Smooth muscle cell (in vitro differentiated cells): ENCODE measurements around the gene FUS. TPM values are rescaled to one million over a fixed set of nuclear protein-coding genes. Genes with fewer than 3 reads are reported as not detected.

ENCODE experiments used
- DNase-seq: peaks from one replicate; lab custom pipeline; 2025; ENCODE audit not compliant: unreplicated experiment; lab: John Stamatoyannopoulos, UW
- H2AFZ ChIP-seq: fragments of 200-600 bp; sonication (generic); 2 replicates; pipeline ENCODE4 v1.6.0; 2016; ENCODE audit warnings: antibody characterized with exemption, low read depth, mild to moderate bottlenecking
- H3F3A ChIP-seq: fragments of 200-600 bp; sonication (generic); 2 replicates; pipeline ENCODE4 v1.6.0; 2017; ENCODE audit warnings: antibody characterized with exemption, low read depth
- H3K27ac ChIP-seq: fragments of 200-600 bp; sonication (generic); 2 replicates; pipeline ENCODE4 v1.5.1; 2016; ENCODE audit warnings: low read depth, mild to moderate bottlenecking
- H3K27me3 ChIP-seq: fragments of 200-600 bp; sonication (generic); 2 replicates; pipeline ENCODE4 v1.6.1; 2016; ENCODE audit warnings: low read depth, mild to moderate bottlenecking
- H3K36me3 ChIP-seq: fragments of 200-600 bp; sonication (generic); 2 replicates; pipeline ENCODE4 v1.5.1; 2016; ENCODE audit warnings: low read depth
- H3K4me1 ChIP-seq: fragments of 200-600 bp; sonication (generic); 2 replicates; pipeline ENCODE4 v1.5.1; 2016; ENCODE audit warnings: low read depth
- H3K4me2 ChIP-seq: fragments of 200-600 bp; sonication (generic); 2 replicates; pipeline ENCODE4 v1.6.0; 2016; ENCODE audit warnings: mild to moderate bottlenecking
- H3K4me3 ChIP-seq: fragments of 200-600 bp; sonication (generic); 2 replicates; pipeline ENCODE4 v1.5.1; 2016; ENCODE audit warnings: mild to moderate bottlenecking
- H3K79me2 ChIP-seq: fragments of 200-600 bp; sonication (generic); 2 replicates; pipeline ENCODE4 v1.6.0; 2016; ENCODE audit warnings: low read depth, mild to moderate bottlenecking
- H3K9ac ChIP-seq: fragments of 200-600 bp; sonication (generic); 2 replicates; pipeline ENCODE4 v1.6.0; 2016; ENCODE audit warnings: low read depth
- H3K9me3 ChIP-seq: fragments of 200-600 bp; sonication (generic); replicated peaks from 2 replicates; pipeline ENCODE4 v1.5.1; 2016; ENCODE audit warnings: low read depth
- H4K20me1 ChIP-seq: fragments of 200-600 bp; sonication (generic); 2 replicates; pipeline ENCODE4 v1.6.0; 2016; ENCODE audit warnings: low read depth
- WGBS: methylation state at CpG from one replicate; pipeline ENCODE4 v1.1.7; 2016; ENCODE audit warnings: low lambda C conversion rate; 5-methylcytosine and 5-hydroxymethylcytosine counted together
- polyA plus RNA-seq: library from polyadenylated mRNA; unstranded; fragments of >200 nt; fragmentation: Nextera tagmentation; extraction: Ambion mirVana; gene quantifications from 2 replicates; pipeline ENCODE4 v1.2.1, GENCODE V29; 2016
- total RNA-seq: library from RNA; depleted of rRNA; stranded (reverse); fragments of >200 nt; gene quantifications from 2 replicates; pipeline ENCODE4 v1.2.3, GENCODE V29; 2014
- TF ChIP-seq, protein P1 (sequence below): fragments of 200-600 bp; sonication (generic); IDR thresholded peaks from 2 replicates; pipeline ENCODE4 v1.5.1; 2017; ENCODE audit warnings: borderline replicate concordance, mild to moderate bottlenecking, antibody characterized with exemption; ENCODE audit not compliant: insufficient read depth, poor library complexity, severe bottlenecking

Gene FUS
- total and polyA plus RNA-seq, 2 experiments from 2014 or later, result 58.6 to 225 TPM

DNA sequence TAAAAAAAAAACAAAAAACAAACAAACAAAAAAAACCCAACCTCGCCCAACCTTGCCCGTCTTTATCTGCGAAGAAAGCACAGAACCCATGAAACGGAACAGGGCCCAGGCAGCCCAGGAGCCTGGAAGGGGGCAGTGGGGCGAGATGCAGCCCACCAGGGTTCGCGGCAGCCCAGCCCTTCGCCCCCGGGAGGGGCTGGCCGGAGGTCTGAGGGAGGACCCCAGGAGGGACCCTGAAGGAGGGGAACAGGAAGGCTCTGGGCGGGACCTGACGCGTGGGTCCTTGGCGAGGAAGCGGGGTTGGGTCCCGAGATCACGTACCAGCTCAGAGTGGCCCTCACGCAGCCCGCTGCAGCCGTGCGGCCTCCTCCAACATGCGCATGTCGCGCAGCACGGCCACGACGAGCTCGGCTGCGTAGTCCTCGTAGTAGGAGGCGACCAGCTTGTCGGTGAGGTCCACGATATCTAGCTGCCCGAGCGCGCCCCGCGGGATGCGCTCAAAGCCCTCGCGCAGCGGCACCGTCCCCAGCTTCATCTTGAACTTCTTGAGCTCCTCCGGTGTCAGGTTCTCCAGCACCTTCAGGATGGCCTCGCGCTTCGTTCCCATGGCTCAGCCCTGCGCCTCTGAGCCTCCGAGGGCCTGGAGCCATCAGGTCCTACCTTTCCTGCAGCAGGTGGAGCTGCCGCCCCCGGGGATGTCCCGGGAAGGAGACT lies 36.6 kb downstream of the FUS start, which contains the start of gene PYDC1:
Gene PYDC1 (minus strand): TSS at position 714 of the 714 bp plus-strand sequence. CDS start 107 bp downstream, at position 607.
- H3K79me2 ChIP-seq, result no peaks in the 10 kb centered on the region
- no peak within 1 kb of the TSS for H3K9ac ChIP-seq
- H3K27ac ChIP-seq, result no peak within 1 kb of the TSS
- no peaks in the 10 kb centered on the region for H3K9me3 ChIP-seq
- H3K4me2 ChIP-seq, result peak within 1 kb of the TSS; percentile 88
- peaks cover 23% of the 10 kb centered on the region for H3K4me1 ChIP-seq
- TF ChIP-seq, protein P1, sequence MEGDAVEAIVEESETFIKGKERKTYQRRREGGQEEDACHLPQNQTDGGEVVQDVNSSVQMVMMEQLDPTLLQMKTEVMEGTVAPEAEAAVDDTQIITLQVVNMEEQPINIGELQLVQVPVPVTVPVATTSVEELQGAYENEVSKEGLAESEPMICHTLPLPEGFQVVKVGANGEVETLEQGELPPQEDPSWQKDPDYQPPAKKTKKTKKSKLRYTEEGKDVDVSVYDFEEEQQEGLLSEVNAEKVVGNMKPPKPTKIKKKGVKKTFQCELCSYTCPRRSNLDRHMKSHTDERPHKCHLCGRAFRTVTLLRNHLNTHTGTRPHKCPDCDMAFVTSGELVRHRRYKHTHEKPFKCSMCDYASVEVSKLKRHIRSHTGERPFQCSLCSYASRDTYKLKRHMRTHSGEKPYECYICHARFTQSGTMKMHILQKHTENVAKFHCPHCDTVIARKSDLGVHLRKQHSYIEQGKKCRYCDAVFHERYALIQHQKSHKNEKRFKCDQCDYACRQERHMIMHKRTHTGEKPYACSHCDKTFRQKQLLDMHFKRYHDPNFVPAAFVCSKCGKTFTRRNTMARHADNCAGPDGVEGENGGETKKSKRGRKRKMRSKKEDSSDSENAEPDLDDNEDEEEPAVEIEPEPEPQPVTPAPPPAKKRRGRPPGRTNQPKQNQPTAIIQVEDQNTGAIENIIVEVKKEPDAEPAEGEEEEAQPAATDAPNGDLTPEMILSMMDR, result no peak
- 13% methylated on average over 32 of the region's 52 CpGs for WGBS
- no peaks in the 10 kb centered on the region for H4K20me1 ChIP-seq
- peaks cover 86% of the 10 kb centered on the region for H3K27me3 ChIP-seq
- H3F3A ChIP-seq, result no peaks in the 10 kb centered on the region
- H3K36me3 ChIP-seq, result no peaks in the 10 kb centered on the region
- no peak within 1 kb of the TSS for H2AFZ ChIP-seq
- H3K4me3 ChIP-seq, result no peak within 1 kb of the TSS
- DNase-seq, result no peak

DNA sequence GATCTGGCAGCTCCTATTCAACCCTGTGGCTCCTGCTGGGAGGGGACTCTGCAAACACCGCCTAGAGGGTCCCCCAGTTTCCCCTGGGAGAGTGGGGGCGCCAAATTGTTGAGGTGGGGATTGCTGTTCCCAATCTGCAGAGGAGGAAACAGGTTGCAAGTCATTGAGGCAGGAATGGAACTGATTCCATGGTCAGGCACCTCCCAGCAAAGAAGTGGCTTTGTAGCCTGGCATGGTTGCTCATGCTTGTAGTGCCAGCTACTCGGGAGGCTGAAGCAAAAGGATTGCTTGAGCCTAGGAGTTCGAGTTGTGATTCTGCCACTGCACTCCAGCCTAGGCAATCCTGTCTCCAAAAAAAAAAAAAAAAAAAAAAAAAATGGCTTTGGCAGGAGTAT lies 37.2 kb downstream of the FUS start:
- Histone ChIP-seq H3K9me3 (no peaks in the 10 kb centered on the region), H3K4me1 (peaks cover 23% of the 10 kb centered on the region), H3K9ac (no peak overlapping the region), H2AFZ (no peak overlapping the region), H3K36me3 (no peaks in the 10 kb centered on the region), H4K20me1 (no peaks in the 10 kb centered on the region), H3K27me3 (peaks cover 81% of the 10 kb centered on the region), H3K4me2 (no peak overlapping the region), H3K79me2 (no peaks in the 10 kb centered on the region), H3F3A (no peaks in the 10 kb centered on the region), H3K27ac (no peak overlapping the region), H3K4me3 (no peak overlapping the region)
- TF ChIP-seq, protein P1, result no peak
- 28% methylated on average over 4 of the region's 4 CpGs for WGBS
- no peak for DNase-seq

DNA sequence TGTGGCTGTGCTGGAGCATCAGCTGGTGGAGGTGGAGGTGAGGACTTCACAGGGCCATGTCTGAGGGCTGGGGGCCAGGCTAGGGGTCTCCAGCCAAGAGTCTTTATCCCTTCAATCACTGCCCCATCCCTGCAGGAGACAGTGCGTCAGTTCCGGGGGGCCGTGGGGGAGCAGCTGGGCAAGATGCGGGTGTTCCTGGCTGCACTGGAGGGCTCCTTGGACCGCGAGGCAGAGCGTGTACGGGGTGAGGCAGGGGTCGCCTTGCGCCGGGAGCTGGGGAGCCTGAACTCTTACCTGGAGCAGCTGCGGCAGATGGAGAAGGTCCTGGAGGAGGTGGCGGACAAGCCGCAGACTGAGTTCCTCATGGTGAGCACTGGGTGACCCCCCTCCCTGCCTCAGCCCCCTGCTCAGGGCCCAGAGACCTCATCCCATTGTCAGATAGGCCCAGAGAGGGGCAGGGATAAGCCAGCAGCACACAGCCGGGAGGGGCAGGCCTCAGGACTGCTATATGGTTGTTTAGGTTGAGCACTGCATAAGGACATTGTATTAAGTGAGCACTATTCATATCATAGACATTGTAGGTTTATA lies 39.3 kb downstream of the FUS start:
- Histone ChIP-seq H2AFZ (no peak overlapping the region), H3K9ac (no peak overlapping the region), H3K27ac (no peak overlapping the region), H3K4me3 (no peak overlapping the region), H3K79me2 (no peaks in the 10 kb centered on the region), H4K20me1 (no peaks in the 10 kb centered on the region), H3K4me2 (no peak overlapping the region), H3K4me1 (peaks cover 20% of the 10 kb centered on the region), H3K36me3 (no peaks in the 10 kb centered on the region), H3K9me3 (no peaks in the 10 kb centered on the region), H3K27me3 (peaks cover 63% of the 10 kb centered on the region), H3F3A (no peaks in the 10 kb centered on the region)
- TF ChIP-seq, protein P1, result no peak
- DNase-seq, result no peak
- WGBS, result 92% methylated on average over 15 of the region's 15 CpGs
